HepG2 (cell line): ENCODE results near the gene HMGN1. TPM values are rescaled to one million over a fixed set of nuclear protein-coding genes. Genes with fewer than 3 reads are reported as not detected.

Experiments used
- ATAC-seq: fragments of 200-7000 bp; cut with Tn5 transposase; 3 replicates; pipeline ENCODE4 v1.9.1; 2020; ENCODE audit warnings: mild to moderate bottlenecking, moderate library complexity
- BruUV-seq: library from RNA; stranded (reverse); fragments of 400-500 nt; replicated peaks from 2 replicates; lab custom pipeline; 2021; lab: Mats Ljungman, UMichigan
- CTCF ChIA-PET: fragments of 300-600 bp; formaldehyde crosslinking; extraction: SDS; loops from one replicate; lab custom pipeline; 2021; ENCODE audit warnings: low total read pairs, inconsistent platforms, low intra/inter-chr PET ratio; lab: Yijun Ruan, JAX
- POLR2A ChIA-PET: fragments of 350-600 bp; sonication (Branson Sonifier 250); formaldehyde crosslinking; loops from one replicate; lab custom pipeline; 2020; ENCODE audit warnings: antibody characterized with exemption, inconsistent platforms; lab: Yijun Ruan, JAX
- DNase-seq: peaks from one replicate; pipeline ENCODE4 v3.0.0-alpha.2; 2015; ENCODE audit warnings: low spot score
- FAIRE-seq: peaks from 3 replicates; lab custom pipeline; 2011; peaks lifted over from hg19 to GRCh38; lab: Jason Lieb, UNC
- H2AFZ ChIP-seq: one replicate; pipeline ENCODE4 v1.6.1; 2011; ENCODE audit warnings: low read length, inconsistent platforms
- H3K27ac ChIP-seq: fragments of 300-600 bp; 3 replicates; pipeline ENCODE4 v1.8.0; 2011; ENCODE audit warnings: mixed run types, mild to moderate bottlenecking, mixed read lengths, low read length, inconsistent platforms; ENCODE audit not compliant: insufficient read depth; ENCODE audit errors: extremely low read length
- H3K27me3 ChIP-seq, 2 experiments: fragments of 200-600 bp in 1 of 2; 2 replicates in 1 of 2; 3 replicates in 1 of 2; pipeline versions ENCODE4 v1.6.0 to v1.8.0; 2011; ENCODE audit warnings: low read length in 2 of 2, mild to moderate bottlenecking in 2 of 2, moderate library complexity in 2 of 2, inconsistent platforms in 1 of 2; ENCODE audit not compliant: insufficient read depth in 2 of 2, control insufficient read depth in 1 of 2
- H3K36me3 ChIP-seq, 2 experiments: fragments of 200-600 bp in 1 of 2; replicated peaks in 1 of 2; 2 replicates in 1 of 2; 3 replicates in 1 of 2; pipeline versions ENCODE4 v1.5.1 to v1.8.0; 2011; ENCODE audit warnings: low read length in 2 of 2, inconsistent platforms in 1 of 2; ENCODE audit not compliant: insufficient read depth in 2 of 2, control insufficient read depth in 1 of 2
- H3K4me1 ChIP-seq: 2 replicates; pipeline ENCODE4 v1.5.1; 2012; ENCODE audit warnings: low read length, inconsistent platforms; ENCODE audit not compliant: insufficient read depth
- H3K4me2 ChIP-seq: 2 replicates; pipeline ENCODE4 v1.6.0; 2011; ENCODE audit warnings: low read depth, low read length, inconsistent platforms
- H3K4me3 ChIP-seq, 3 experiments: fragments of 200-600 bp in 1 of 3; sonication (generic), shearing (Covaris generic) in 1 of 3; replicated peaks in 1 of 3; 2 replicates each; pipeline ENCODE4 v1.5.1; 2011 to 2016; ENCODE audit warnings: low read length in 3 of 3, inconsistent platforms in 2 of 3, low read depth in 2 of 3, mild to moderate bottlenecking in 2 of 3, control low read depth in 1 of 3, mixed read lengths in 1 of 3; ENCODE audit not compliant: insufficient read depth in 1 of 3
- H3K79me2 ChIP-seq: one replicate; pipeline ENCODE4 v1.6.1; 2011; ENCODE audit warnings: low read length, inconsistent platforms; ENCODE audit not compliant: insufficient read depth
- H3K9ac ChIP-seq: 2 replicates; pipeline ENCODE4 v1.6.0; 2011; ENCODE audit warnings: mild to moderate bottlenecking, low read depth, low read length, inconsistent platforms; ENCODE audit not compliant: insufficient read depth
- H3K9me3 ChIP-seq: 2 replicates; pipeline ENCODE4 v1.5.1; 2012; ENCODE audit warnings: mild to moderate bottlenecking, low read length
- H4K20me1 ChIP-seq: 2 replicates; pipeline ENCODE4 v1.6.0; 2011; ENCODE audit warnings: inconsistent platforms, mild to moderate bottlenecking, low read length, moderate library complexity; ENCODE audit not compliant: insufficient read depth
- MAZ ChIP-seq, 2 experiments: sonication (generic) in 1 of 2; formaldehyde crosslinking in 1 of 2; IDR thresholded peaks; 2 replicates each; pipeline versions ENCODE4 v1.5.0 to v1.6.1; 2012 to 2020; ENCODE audit warnings: low read depth in 2 of 2, mild to moderate bottlenecking in 2 of 2, borderline replicate concordance in 1 of 2, improper control_type of control experiment in 1 of 2, low read length in 1 of 2, missing genetic modification reagents in 1 of 2, moderate library complexity in 1 of 2
- SKI ChIP-seq: fragments of 450-650 bp; IDR thresholded peaks from one replicate; pipeline ENCODE4 v1.6.1; 2018; ENCODE audit warnings: mild to moderate bottlenecking; ENCODE audit not compliant: partially characterized antibody
- XRCC5 ChIP-seq: fragments of 200-400 bp; formaldehyde crosslinking; optimal IDR thresholded peaks from 2 replicates; pipeline ENCODE3; 2017; ENCODE audit warnings: mild to moderate bottlenecking, low read length
- ZBTB46 ChIP-seq: sonication (generic); formaldehyde crosslinking; IDR thresholded peaks from 2 replicates; pipeline ENCODE4 v1.4.0; 2020; ENCODE audit warnings: mild to moderate bottlenecking, missing genetic modification reagents, borderline replicate concordance
- ZNF251 ChIP-seq: sonication (generic); formaldehyde crosslinking; IDR thresholded peaks from 2 replicates; pipeline ENCODE4 v1.9.0; 2021; ENCODE audit warnings: mild to moderate bottlenecking, missing genetic modification reagents
- ZNF274 ChIP-seq: sonication (generic); formaldehyde crosslinking; IDR thresholded peaks from 2 replicates; pipeline ENCODE4 v1.5.1; 2020; ENCODE audit warnings: mild to moderate bottlenecking, missing genetic modification reagents
- ZNF333 ChIP-seq: sonication (generic); formaldehyde crosslinking; IDR thresholded peaks from 2 replicates; pipeline ENCODE4 v1.4.0; 2020; ENCODE audit warnings: mild to moderate bottlenecking, missing genetic modification reagents, borderline replicate concordance
- ZNF605 ChIP-seq: sonication (generic); formaldehyde crosslinking; IDR thresholded peaks from 2 replicates; pipeline ENCODE4 v1.8.0; 2022; ENCODE audit warnings: mild to moderate bottlenecking, missing genetic modification reagents
- ZNF713 ChIP-seq: sonication (generic); formaldehyde crosslinking; IDR thresholded peaks from 2 replicates; pipeline ENCODE4 v1.4.0; 2020; ENCODE audit warnings: mild to moderate bottlenecking, missing genetic modification reagents
- WGBS: methylation state at CpG from one replicate; pipeline ENCODE4 v1.1.6; 2017; ENCODE audit warnings: low lambda C conversion rate; 5-methylcytosine and 5-hydroxymethylcytosine counted together
- in situ Hi-C: cut with HindIII; loops from 2 replicates; pipeline ENCODE4 v1.10.0; 2017; ENCODE audit warnings: low pct_unique_long_range_greater_than_20kb; ENCODE audit not compliant: extremely low pct_ligation_motif_present
- intact Hi-C: fragments of 100-400 bp; cut with micrococcal nuclease; formaldehyde crosslinking; loops from one replicate; pipeline ENCODE4 v1.10.0; 2022; ENCODE audit not compliant: unreplicated experiment
- polyA plus RNA-seq, 8 experiments: library from polyadenylated mRNA; depleted of rRNA in 3 of 8; stranded (reverse) in 7 of 8; unstranded in 1 of 8; fragments of >200 nt; fragmentation: Illumina TruSeq in 4 of 8; extraction: Trizol in 4 of 8; gene quantifications; 2 replicates each; pipeline versions ENCODE4 v1.2.1 to v1.2.3, GENCODE V29; 2011 to 2016; ENCODE audit warnings: low read depth in 4 of 8, missing spikeins in 1 of 8, mixed read lengths in 1 of 8; ENCODE audit not compliant: insufficient read depth in 1 of 8
- total RNA-seq, 5 experiments: library from RNA; depleted of rRNA; stranded (reverse); fragments of >200 nt; fragmentation: Illumina TruSeq; extraction: Trizol; gene quantifications; 2 replicates each; pipeline ENCODE4 v1.2.3, GENCODE V29; 2016; ENCODE audit warnings: low read depth in 1 of 5

HMGN1 gene
- total and polyA plus RNA-seq, 2 of the 13 experiments (the other 11 are each of a cell fraction or from before 2014, with no cell fraction given) = 104 to 286 TPM

GRCh38 chr21:39397646-39398385 is 48.9 kb upstream of the HMGN1 start (continued):
- TF ChIP-seq SKI = no peak
- no peak for TF ChIP-seq ZBTB46 (CRISPR knock-in tag)
- no peak for TF ChIP-seq ZNF713 (CRISPR knock-in tag)
- TF ChIP-seq, all 625 proteins: peak for 0

- Histone ChIP-seq H4K20me1 (peaks cover 13% of the 10 kb centered on the region; the same call in 1 of the 2 replicates), H3K4me2 (no peak overlapping the region)
- POLR2A ChIA-PET = no interaction called here
- no peak for DNase-seq
- no peak for TF ChIP-seq XRCC5
- TF ChIP-seq ZNF251 = no peak
- no peak for TF ChIP-seq ZNF333
- no peak for TF ChIP-seq ZNF274
- no peak for TF ChIP-seq ZNF605
- no peak for TF ChIP-seq MAZ (IDR thresholded peaks at IDR 0.05; ENCODE audit: borderline replicate concordance, low read depth, low read length)
- no peak for TF ChIP-seq MAZ (CRISPR knock-in tag; IDR thresholded peaks at IDR 0.05; ENCODE audit: low read depth)
- TF ChIP-seq, all 625 proteins: peak for 0
- CTCF ChIA-PET = no interaction called here
- H3K79me2 ChIP-seq = peaks cover 21% of the 10 kb centered on the region
- intact Hi-C loops = no loop called here
- no peak overlapping the region for H3K9ac ChIP-seq
- ATAC-seq (no peak), FAIRE-seq (no peak)
- peaks cover 23 to 47% of the 10 kb centered on the region in 2 experiments for H3K36me3 ChIP-seq
- peaks cover 17% of the 10 kb centered on the region for H3K4me1 ChIP-seq
- no peak overlapping the region for H2AFZ ChIP-seq
- 99% methylated on average over 7 of the region's 7 CpGs for WGBS
- H3K4me3 ChIP-seq = no peak overlapping the region
- H3K27me3 ChIP-seq = no peaks in the 10 kb centered on the region
- H3K9me3 ChIP-seq = no peaks in the 10 kb centered on the region
- BruUV-seq = no TSS peak
- in situ Hi-C loops = no loop called here
- H3K27ac ChIP-seq = no peak overlapping the region
These were observed 44.1 kb upstream of the HMGN1 start for GRCh38 chr21:39392981-39393380.
